22Rv1 (cell line): Measurements from ENCODE around the gene FOXO1.

Source experiments
- ZFX ChIP-seq: fragments of 450-650 bp; IDR thresholded peaks from 2 replicates; pipeline ENCODE4 v1.6.1; 2017; ENCODE audit warnings: antibody characterized with exemption, borderline replicate concordance
- TF ChIP-seq, protein P1 (sequence below): fragments of 450-650 bp; IDR thresholded peaks from 2 replicates; pipeline ENCODE4 v1.5.1; 2017; ENCODE audit warnings: mild to moderate bottlenecking

DNA sequence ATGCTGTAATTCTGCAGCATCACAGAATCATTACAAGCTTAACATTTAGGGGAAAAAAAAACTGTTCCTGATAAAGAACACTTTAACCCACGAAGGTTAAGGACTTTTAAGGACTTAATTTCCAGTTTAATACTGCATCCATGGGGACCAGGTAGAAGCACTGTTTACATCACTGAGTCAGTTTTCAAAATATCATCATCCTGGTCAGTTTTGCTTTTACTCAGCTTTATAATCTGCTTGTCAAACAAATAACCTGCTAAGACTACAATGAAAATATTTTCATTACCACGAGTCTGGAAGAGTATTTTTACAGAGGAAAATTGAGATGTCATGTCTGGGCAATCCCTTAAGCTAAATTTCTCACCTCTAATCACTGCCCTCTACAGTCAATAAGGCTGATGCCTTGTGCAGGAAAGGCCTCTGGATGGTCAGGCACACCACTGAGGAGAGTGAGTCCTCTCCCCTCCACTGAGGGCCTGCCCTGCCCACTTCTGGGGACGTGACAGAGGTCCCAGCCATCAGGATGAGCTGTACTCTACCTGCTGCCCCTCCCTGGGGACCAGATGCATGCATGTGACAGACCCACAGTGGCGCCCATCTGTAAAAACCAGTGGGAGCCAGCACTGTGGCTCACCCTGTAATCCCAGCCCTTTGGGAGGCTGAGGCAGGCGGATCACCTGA lies 31.0 kb downstream of the FOXO1 start:
- TF ChIP-seq, protein P1, sequence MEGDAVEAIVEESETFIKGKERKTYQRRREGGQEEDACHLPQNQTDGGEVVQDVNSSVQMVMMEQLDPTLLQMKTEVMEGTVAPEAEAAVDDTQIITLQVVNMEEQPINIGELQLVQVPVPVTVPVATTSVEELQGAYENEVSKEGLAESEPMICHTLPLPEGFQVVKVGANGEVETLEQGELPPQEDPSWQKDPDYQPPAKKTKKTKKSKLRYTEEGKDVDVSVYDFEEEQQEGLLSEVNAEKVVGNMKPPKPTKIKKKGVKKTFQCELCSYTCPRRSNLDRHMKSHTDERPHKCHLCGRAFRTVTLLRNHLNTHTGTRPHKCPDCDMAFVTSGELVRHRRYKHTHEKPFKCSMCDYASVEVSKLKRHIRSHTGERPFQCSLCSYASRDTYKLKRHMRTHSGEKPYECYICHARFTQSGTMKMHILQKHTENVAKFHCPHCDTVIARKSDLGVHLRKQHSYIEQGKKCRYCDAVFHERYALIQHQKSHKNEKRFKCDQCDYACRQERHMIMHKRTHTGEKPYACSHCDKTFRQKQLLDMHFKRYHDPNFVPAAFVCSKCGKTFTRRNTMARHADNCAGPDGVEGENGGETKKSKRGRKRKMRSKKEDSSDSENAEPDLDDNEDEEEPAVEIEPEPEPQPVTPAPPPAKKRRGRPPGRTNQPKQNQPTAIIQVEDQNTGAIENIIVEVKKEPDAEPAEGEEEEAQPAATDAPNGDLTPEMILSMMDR = no peak
- TF ChIP-seq ZFX = no peak
